RWPE2 (cell line): ENCODE data around the gene POLE2.
A peak's percentile ranks its signal among the peaks of the same experiment; 100 is the strongest.

Source experiments
- ATAC-seq: fragments of 200-7000 bp; cut with Tn5 transposase; 3 replicates; pipeline ENCODE4 v1.9.1; 2021; ENCODE audit warnings: low read depth
- DNase-seq: peaks from one replicate; pipeline ENCODE4 v3.0.0-alpha.2; 2020; ENCODE audit warnings: low spot score
- H3K27ac ChIP-seq: fragments of 450-650 bp; 2 replicates; pipeline ENCODE4 v1.5.1; 2017; ENCODE audit warnings: mild to moderate bottlenecking; ENCODE audit not compliant: poor library complexity, severe bottlenecking
- H3K27me3 ChIP-seq: fragments of 250-450 bp; sonication (Bioruptor Pico); 2 replicates; pipeline ENCODE4 v1.5.1; 2021; ENCODE audit warnings: mild to moderate bottlenecking, moderate library complexity; ENCODE audit not compliant: insufficient read depth, poor library complexity, severe bottlenecking
- H3K36me3 ChIP-seq: fragments of 250-450 bp; sonication (Bioruptor Pico); 2 replicates; pipeline ENCODE4 v1.5.1; 2020; ENCODE audit warnings: low read depth, mild to moderate bottlenecking, moderate library complexity
- H3K4me1 ChIP-seq: fragments of 250-450 bp; sonication (Bioruptor Pico); 2 replicates; pipeline ENCODE4 v1.5.1; 2021; ENCODE audit warnings: mild to moderate bottlenecking, moderate library complexity; ENCODE audit not compliant: insufficient read depth, poor library complexity, severe bottlenecking
- H3K4me3 ChIP-seq: fragments of 250-450 bp; sonication (Bioruptor Pico); 2 replicates; pipeline ENCODE4 v1.5.1; 2021; ENCODE audit warnings: mild to moderate bottlenecking, moderate library complexity; ENCODE audit not compliant: severe bottlenecking
- H3K9me3 ChIP-seq: fragments of 250-450 bp; sonication (Bioruptor Pico); 2 replicates; pipeline ENCODE4 v1.5.1; 2021; ENCODE audit warnings: mild to moderate bottlenecking, moderate library complexity; ENCODE audit not compliant: severe bottlenecking
- TF ChIP-seq, protein P1 (sequence below): fragments of 450-650 bp; IDR thresholded peaks from one replicate; pipeline ENCODE4 v1.5.1; 2017; ENCODE audit warnings: mild to moderate bottlenecking, moderate library complexity; ENCODE audit not compliant: poor library complexity, severe bottlenecking

POLE2 gene

DNA sequence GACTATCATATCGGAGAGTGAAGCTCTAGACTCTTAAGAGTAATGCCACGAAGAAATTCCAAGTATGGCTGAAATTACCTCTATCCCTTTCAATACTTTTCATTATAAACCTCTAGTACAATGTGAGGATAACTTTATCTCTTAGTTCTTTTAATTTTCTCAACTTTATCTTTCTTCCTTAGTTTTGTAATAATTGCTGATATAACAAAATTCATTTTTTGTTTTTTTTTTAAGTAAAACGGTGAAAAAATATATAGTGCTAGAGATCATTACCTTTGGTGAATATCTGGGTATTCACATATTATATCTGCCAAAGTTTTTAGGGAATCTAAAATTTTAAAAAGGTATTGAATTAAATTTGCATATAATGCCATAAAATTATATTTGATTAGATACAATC lies 33.5 kb downstream of the POLE2 start:
- H3K4me1 ChIP-seq = peaks cover 10% of the 10 kb centered on the region
- no peak overlapping the region for H3K4me3 ChIP-seq
- peaks cover 78% of the 10 kb centered on the region for H3K36me3 ChIP-seq
- H3K9me3 ChIP-seq = no peaks in the 10 kb centered on the region
- no peak for DNase-seq
- no peak overlapping the region for H3K27ac ChIP-seq
- H3K27me3 ChIP-seq = no peaks in the 10 kb centered on the region
- ATAC-seq = no peak
- TF ChIP-seq, protein P1, sequence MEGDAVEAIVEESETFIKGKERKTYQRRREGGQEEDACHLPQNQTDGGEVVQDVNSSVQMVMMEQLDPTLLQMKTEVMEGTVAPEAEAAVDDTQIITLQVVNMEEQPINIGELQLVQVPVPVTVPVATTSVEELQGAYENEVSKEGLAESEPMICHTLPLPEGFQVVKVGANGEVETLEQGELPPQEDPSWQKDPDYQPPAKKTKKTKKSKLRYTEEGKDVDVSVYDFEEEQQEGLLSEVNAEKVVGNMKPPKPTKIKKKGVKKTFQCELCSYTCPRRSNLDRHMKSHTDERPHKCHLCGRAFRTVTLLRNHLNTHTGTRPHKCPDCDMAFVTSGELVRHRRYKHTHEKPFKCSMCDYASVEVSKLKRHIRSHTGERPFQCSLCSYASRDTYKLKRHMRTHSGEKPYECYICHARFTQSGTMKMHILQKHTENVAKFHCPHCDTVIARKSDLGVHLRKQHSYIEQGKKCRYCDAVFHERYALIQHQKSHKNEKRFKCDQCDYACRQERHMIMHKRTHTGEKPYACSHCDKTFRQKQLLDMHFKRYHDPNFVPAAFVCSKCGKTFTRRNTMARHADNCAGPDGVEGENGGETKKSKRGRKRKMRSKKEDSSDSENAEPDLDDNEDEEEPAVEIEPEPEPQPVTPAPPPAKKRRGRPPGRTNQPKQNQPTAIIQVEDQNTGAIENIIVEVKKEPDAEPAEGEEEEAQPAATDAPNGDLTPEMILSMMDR = no peak

DNA sequence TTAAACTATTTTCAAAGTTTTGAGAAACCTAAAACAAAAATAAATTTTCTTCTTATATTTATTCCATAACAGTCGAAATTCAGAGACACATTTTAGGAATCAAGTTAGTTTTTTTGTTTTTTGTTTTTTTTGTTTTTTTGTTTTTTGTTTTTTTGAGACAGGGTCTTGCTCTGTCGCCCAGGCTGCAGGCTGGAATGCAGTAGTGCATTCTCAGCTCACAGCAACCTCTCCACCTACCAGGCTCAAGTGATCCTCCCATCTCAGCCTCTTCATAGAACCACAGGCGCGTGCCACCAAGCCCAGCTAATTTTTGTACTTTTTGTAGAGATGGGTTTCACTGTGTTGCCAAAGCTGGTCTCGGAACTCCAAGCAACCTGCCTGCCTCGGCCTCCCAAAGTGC lies 34.5 kb downstream of the POLE2 start:
- H3K9me3 ChIP-seq = no peaks in the 10 kb centered on the region
- no peak overlapping the region for H3K27ac ChIP-seq
- TF ChIP-seq, protein P1 = no peak
- H3K27me3 ChIP-seq = no peaks in the 10 kb centered on the region
- H3K36me3 ChIP-seq = peaks cover 76% of the 10 kb centered on the region
- H3K4me3 ChIP-seq = no peak overlapping the region
- H3K4me1 ChIP-seq = peaks cover 8% of the 10 kb centered on the region
- DNase-seq (no peak), ATAC-seq (no peak)

DNA sequence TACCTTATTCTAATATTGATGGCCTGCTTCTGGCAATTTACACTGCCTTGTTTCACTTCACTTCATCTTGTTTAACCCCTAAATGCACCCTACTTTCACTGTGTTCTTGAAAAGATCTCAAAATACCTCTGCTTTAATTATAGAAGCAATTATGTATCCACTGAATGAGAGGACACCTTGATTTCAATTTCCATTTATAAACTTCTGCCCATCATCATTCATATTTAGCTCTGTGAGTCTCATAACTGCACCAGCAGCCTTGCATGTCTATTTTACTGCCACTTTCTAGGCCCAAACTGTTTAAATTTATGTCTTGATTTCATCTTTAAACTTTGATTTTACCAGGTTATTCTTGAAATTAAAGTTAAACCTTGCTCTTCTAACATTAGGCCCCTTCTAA lies 45.9 kb downstream of the POLE2 start:
- Histone ChIP-seq H3K4me3 (no peak overlapping the region), H3K9me3 (no peaks in the 10 kb centered on the region), H3K36me3 (peaks cover 59% of the 10 kb centered on the region), H3K4me1 (no peaks in the 10 kb centered on the region), H3K27me3 (no peaks in the 10 kb centered on the region), H3K27ac (no peak overlapping the region)
- no peak for ATAC-seq
- TF ChIP-seq, protein P1 = no peak
- no peak for DNase-seq

DNA sequence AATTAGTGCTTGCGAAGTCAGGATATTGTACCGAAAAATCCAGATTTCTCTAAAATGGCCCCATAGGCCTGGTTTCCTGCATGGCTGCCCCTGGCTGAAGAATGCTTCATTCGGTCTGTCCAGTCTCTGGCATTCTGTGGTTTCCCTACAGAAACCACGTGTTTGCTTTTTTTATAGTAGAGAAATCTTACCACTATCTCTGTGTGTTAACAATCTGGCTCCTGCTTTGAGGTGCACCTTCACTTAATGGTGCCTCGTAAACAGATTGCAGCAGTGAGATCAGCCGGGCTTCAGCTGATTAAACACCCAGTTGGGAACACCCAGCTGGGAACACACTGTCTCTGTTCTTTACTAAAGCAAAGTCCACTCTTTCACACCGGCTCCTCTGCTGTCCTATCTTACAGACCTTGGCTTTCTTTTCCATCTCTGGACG lies 46.3 kb downstream of the POLE2 start:
- DNase-seq = no peak
- H3K27me3 ChIP-seq = no peaks in the 10 kb centered on the region
- no peak overlapping the region for H3K4me3 ChIP-seq
- TF ChIP-seq, protein P1 = no peak
- H3K27ac ChIP-seq = no peak overlapping the region
- H3K4me1 ChIP-seq = no peaks in the 10 kb centered on the region
- H3K9me3 ChIP-seq = no peaks in the 10 kb centered on the region
- H3K36me3 ChIP-seq = peaks cover 57% of the 10 kb centered on the region
- peak; percentile 40 for ATAC-seq

DNA sequence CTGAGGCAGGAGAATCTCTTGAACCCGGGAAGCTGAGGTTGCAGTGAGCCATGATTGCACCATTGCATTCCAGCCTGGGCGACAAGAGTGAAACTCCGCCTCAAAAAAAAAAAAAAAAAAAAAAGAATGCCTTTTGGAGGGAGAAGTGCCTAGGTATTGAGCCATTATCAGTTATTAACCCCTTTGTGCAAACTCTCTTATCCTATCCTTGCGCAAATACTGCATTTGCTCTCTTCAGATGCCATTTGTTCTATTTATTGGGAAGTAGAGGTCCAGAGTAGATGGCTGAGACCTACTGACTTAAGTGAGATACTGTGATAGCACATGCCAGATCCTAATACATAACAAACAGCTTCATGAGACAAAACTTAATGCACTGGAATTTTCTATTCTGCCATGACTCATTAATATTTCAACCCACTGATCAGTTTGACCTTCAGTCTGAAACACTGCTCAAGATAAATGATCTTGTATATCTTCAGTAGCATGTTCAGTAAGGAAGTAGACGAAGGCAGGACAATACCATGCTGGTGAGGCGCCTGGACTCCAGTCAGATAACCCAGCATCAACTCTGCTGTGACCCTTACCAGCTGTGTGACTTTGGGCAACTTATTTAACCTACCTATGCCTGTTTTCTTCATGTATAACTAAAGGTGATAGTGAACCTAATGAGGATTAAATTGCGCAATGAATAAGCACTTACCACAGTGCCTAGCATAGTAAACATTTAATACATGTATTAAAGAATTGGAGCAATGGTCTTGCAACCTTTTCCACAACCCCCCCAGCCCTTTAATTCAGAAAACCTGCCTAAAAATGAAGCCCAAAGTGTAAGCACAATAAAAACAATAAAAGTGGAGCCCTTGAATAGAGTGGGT lies 47.2 kb downstream of the POLE2 start:
- H3K4me1 ChIP-seq = no peaks in the 10 kb centered on the region
- no peak overlapping the region for H3K27ac ChIP-seq
- no peak overlapping the region for H3K4me3 ChIP-seq
- TF ChIP-seq, protein P1 = no peak
- peak; percentile 5; the same call in 2 of the 3 replicates for ATAC-seq
- H3K27me3 ChIP-seq = no peaks in the 10 kb centered on the region
- H3K9me3 ChIP-seq = no peaks in the 10 kb centered on the region
- DNase-seq = no peak
- H3K36me3 ChIP-seq = peaks cover 57% of the 10 kb centered on the region
